Body of pancreas (tissue), 4 donors: ENCODE data around the gene CCDC68. TPM values are rescaled to one million over a fixed set of nuclear protein-coding genes. Genes with fewer than 3 reads are reported as not detected.

Source experiments
- ATAC-seq: fragments of 150-250 bp; one replicate; pipeline ENCODE4 v1.9.1; 2016
- DNase-seq, 4 donors: peaks; one replicate each; pipeline ENCODE4 v3.0.0-alpha.2; 2019
- H3K27ac ChIP-seq, 4 donors: fragments of 200-600 bp; sonication (generic); 1 replicate in 3 of 4; 2 replicates in 1 of 4; pipeline versions ENCODE4 v1.5.1 to v1.6.1; 2016 to 2019; ENCODE audit warnings: mild to moderate bottlenecking in 1 of 4, mixed read lengths in 1 of 4, moderate library complexity in 1 of 4
- H3K27me3 ChIP-seq, 2 donors: fragments of 200-600 bp; sonication (generic); one replicate each; pipeline ENCODE4 v1.6.0; 2016; ENCODE audit warnings: mild to moderate bottlenecking in 1 of 2
- H3K36me3 ChIP-seq, 2 donors: fragments of 200-600 bp; sonication (generic); replicated peaks in 1 of 2; 2 replicates each; pipeline ENCODE4 v1.5.1; 2016; ENCODE audit warnings: low read depth in 2 of 2; ENCODE audit not compliant: insufficient read depth in 1 of 2
- H3K4me1 ChIP-seq: fragments of 200-600 bp; sonication (generic); one replicate; pipeline ENCODE4 v1.6.0; 2016
- H3K4me3 ChIP-seq, 2 donors: fragments of 200-600 bp; sonication (generic); 1 replicate in 1 of 2; 2 replicates in 1 of 2; pipeline ENCODE4 v1.5.1; 2016 to 2019
- H3K9me3 ChIP-seq, 3 donors: fragments of 200-600 bp; sonication (generic); 1 replicate in 2 of 3; 2 replicates in 1 of 3; pipeline ENCODE4 v1.5.1; 2016
- CTCF ChIP-seq, 7 experiments: fragments of 450-650 bp in 4 of 7; fragments of 200-600 bp in 3 of 7; sonication (generic) in 3 of 7; IDR thresholded peaks; one replicate each; pipeline ENCODE4 v1.5.1; 2016 to 2019; ENCODE audit warnings: antibody characterized with exemption in 7 of 7
- POLR2A ChIP-seq, 3 donors: fragments of 450-650 bp; IDR thresholded peaks; one replicate each; pipeline ENCODE4 v1.6.1; 2016; ENCODE audit warnings: antibody characterized with exemption in 3 of 3, mild to moderate bottlenecking in 2 of 3
- WGBS, 2 donors: methylation state at CpG; one replicate each; pipeline ENCODE4 v1.1.5; 2017; 5-methylcytosine and 5-hydroxymethylcytosine counted together
- intact Hi-C: fragments of 100-400 bp; cut with DNase I; formaldehyde crosslinking; loops from one replicate; pipeline ENCODE4 v1.15.1; 2023
- total RNA-seq, 2 donors: library from RNA; depleted of rRNA; stranded (reverse); fragments of >200 nt; gene quantifications; one replicate each; pipeline ENCODE4 v1.1.0, GENCODE V29; 2016

The CCDC68 gene
- total RNA-seq, 2 donors from 2014 or later = 5.3 to 13.0 TPM

GRCh38 chr18:54880395-54881105, 78.7 kb downstream of the CCDC68 start:
- DNase-seq (no peak), ATAC-seq (peak; percentile 21)
- Histone ChIP-seq H3K27me3 (no peaks in the 10 kb centered on the region), H3K27ac (no peak overlapping the region), H3K36me3 (no peaks in the 10 kb centered on the region), H3K4me1 (peaks cover 4% of the 10 kb centered on the region), H3K9me3 (no peaks in the 10 kb centered on the region), H3K4me3 (no peak overlapping the region)
- intact Hi-C loops = no loop called here
- TF ChIP-seq CTCF (IDR thresholded peaks at IDR 0.05) = no peak
- WGBS, 2 donors = 80 to 87% methylated on average over 5 of the region's 5 CpGs

- Histone ChIP-seq H3K9me3 (no peaks in the 10 kb centered on the region), H3K27ac (no peak overlapping the region), H3K4me3 (no peak overlapping the region), H3K36me3 (no peaks in the 10 kb centered on the region), H3K27me3 (no peaks in the 10 kb centered on the region), H3K4me1 (peaks cover 4% of the 10 kb centered on the region)
- no peak for TF ChIP-seq POLR2A (IDR thresholded peaks at IDR 0.05)
- TF ChIP-seq CTCF (IDR thresholded peaks at IDR 0.05) = no peak
- 87% methylated on average over 4 of the region's 4 CpGs for WGBS, 2 donors
- no peak for DNase-seq
- intact Hi-C loops = no loop called here
- ATAC-seq = no peak
These were observed 79.6 kb downstream of the CCDC68 start for GRCh38 chr18:54879691-54880090.

- Histone ChIP-seq H3K27me3 (no peaks in the 10 kb centered on the region), H3K36me3 (no peaks in the 10 kb centered on the region), H3K4me3 (no peak overlapping the region), H3K27ac (no peak overlapping the region), H3K9me3 (no peaks in the 10 kb centered on the region), H3K4me1 (peaks cover 4% of the 10 kb centered on the region)
- DNase-seq = no peak
- intact Hi-C loops = no loop called here
- no peak for TF ChIP-seq POLR2A (IDR thresholded peaks at IDR 0.05)
- no peak for ATAC-seq
- WGBS, 2 donors = 49 to 50% methylated on average over 3 of the region's 3 CpGs
These were observed 80.5 kb downstream of the CCDC68 start for GRCh38 chr18:54878659-54879358.

- DNase-seq = no peak
- ATAC-seq = no peak
- Histone ChIP-seq H3K4me3 (no peak overlapping the region), H3K9me3 (no peaks in the 10 kb centered on the region), H3K4me1 (peaks cover 4% of the 10 kb centered on the region), H3K27me3 (no peaks in the 10 kb centered on the region), H3K27ac (no peak overlapping the region), H3K36me3 (no peaks in the 10 kb centered on the region)
- TF ChIP-seq POLR2A (IDR thresholded peaks at IDR 0.05) = no peak
- TF ChIP-seq CTCF (IDR thresholded peaks at IDR 0.05) = no peak
- WGBS, 2 donors = 60 to 70% methylated on average over 2 of the region's 2 CpGs
- intact Hi-C loops = no loop called here
These were observed 81.1 kb downstream of the CCDC68 start for GRCh38 chr18:54878159-54878622.

GRCh38 chr18:54877076-54877475, 82.2 kb downstream of the CCDC68 start:
- DNase-seq (no peak), ATAC-seq (no peak)
- H3K4me1 ChIP-seq = peaks cover 4% of the 10 kb centered on the region
- no peak for TF ChIP-seq CTCF (IDR thresholded peaks at IDR 0.05)
- no peak for TF ChIP-seq POLR2A (IDR thresholded peaks at IDR 0.05)
- no peak overlapping the region for H3K27ac ChIP-seq
- intact Hi-C loops = no loop called here
- H3K27me3 ChIP-seq = no peaks in the 10 kb centered on the region
- no peak overlapping the region for H3K4me3 ChIP-seq
- no peaks in the 10 kb centered on the region for H3K9me3 ChIP-seq
- WGBS, 2 donors = 84 to 98% methylated on average over 1 of the region's 1 CpG
- H3K36me3 ChIP-seq = no peaks in the 10 kb centered on the region
